GM18868 (cell line): ENCODE results near the gene OXNAD1.

Experiments
- ATAC-seq: cut with Tn5 transposase; IDR thresholded peaks from one replicate; pipeline ENCODE4 v1.9.1; 2021; ENCODE audit warnings: mild to moderate bottlenecking, moderate library complexity; ENCODE audit not compliant: unreplicated experiment

The OXNAD1 gene

GRCh38 chr3:16247282-16248061 is 17.5 kb upstream of the OXNAD1 start:
- ATAC-seq, result peak; percentile 78

- ATAC-seq, result no peak
These were observed 16.5 kb upstream of the OXNAD1 start for GRCh38 chr3:16248556-16248955.

- no peak for ATAC-seq
These were observed 15.7 kb upstream of the OXNAD1 start for GRCh38 chr3:16249336-16249735.

- ATAC-seq, result no peak
These were observed 15.1 kb upstream of the OXNAD1 start for GRCh38 chr3:16249886-16250285.

- ATAC-seq, result no peak
These were observed 13.5 kb upstream of the OXNAD1 start for GRCh38 chr3:16251316-16252085.

- ATAC-seq, result no peak
These were observed 12.6 kb upstream of the OXNAD1 start for GRCh38 chr3:16252243-16252978.

GRCh38 chr3:16252988-16253387 is 12.0 kb upstream of the OXNAD1 start:
- no peak for ATAC-seq

- ATAC-seq, result no peak
These were observed 11.4 kb upstream of the OXNAD1 start for GRCh38 chr3:16253601-16254000.

- no peak for ATAC-seq
These were observed 10.1 kb upstream of the OXNAD1 start for GRCh38 chr3:16254916-16255315.

GRCh38 chr3:16255326-16255725 is 9.7 kb upstream of the OXNAD1 start:
- no peak for ATAC-seq

- no peak for ATAC-seq
These were observed 9.3 kb upstream of the OXNAD1 start for GRCh38 chr3:16255726-16256125.

GRCh38 chr3:16257309-16257708 is 7.7 kb upstream of the OXNAD1 start:
- no peak for ATAC-seq

- ATAC-seq, result no peak
These were observed 6.8 kb upstream of the OXNAD1 start for GRCh38 chr3:16258177-16258576.

- no peak for ATAC-seq
These were observed 6.1 kb upstream of the OXNAD1 start for GRCh38 chr3:16258866-16259265.

GRCh38 chr3:16260046-16260445 is 5.0 kb upstream of the OXNAD1 start:
- ATAC-seq, result no peak

- no peak for ATAC-seq
These were observed 2.8 kb upstream of the OXNAD1 start for GRCh38 chr3:16262174-16262573.

- ATAC-seq, result no peak
These were observed 771 bp upstream of the OXNAD1 start for GRCh38 chr3:16264174-16264707.

GRCh38 chr3:16265455-16265786 is 409 bp downstream of the OXNAD1 start:
- no peak for ATAC-seq

GRCh38 chr3:16266714-16267113 is 1.7 kb downstream of the OXNAD1 start:
- no peak for ATAC-seq

GRCh38 chr3:16270855-16271254 is 5.8 kb downstream of the OXNAD1 start:
- ATAC-seq, result no peak

- no peak for ATAC-seq
These were observed 7.6 kb downstream of the OXNAD1 start for GRCh38 chr3:16272588-16272987.
